C4-2B (cell line): Measurements from ENCODE around the gene IGFBP6.

Experiments used
- ZFX ChIP-seq: fragments of 450-650 bp; IDR thresholded peaks from 2 replicates; pipeline ENCODE4 v1.6.1; 2017
- TF ChIP-seq, protein P1 (sequence below): fragments of 450-650 bp; conservative IDR thresholded peaks from 2 replicates; pipeline ENCODE4 v1.5.1; 2017; ENCODE audit warnings: mild to moderate bottlenecking

DNA sequence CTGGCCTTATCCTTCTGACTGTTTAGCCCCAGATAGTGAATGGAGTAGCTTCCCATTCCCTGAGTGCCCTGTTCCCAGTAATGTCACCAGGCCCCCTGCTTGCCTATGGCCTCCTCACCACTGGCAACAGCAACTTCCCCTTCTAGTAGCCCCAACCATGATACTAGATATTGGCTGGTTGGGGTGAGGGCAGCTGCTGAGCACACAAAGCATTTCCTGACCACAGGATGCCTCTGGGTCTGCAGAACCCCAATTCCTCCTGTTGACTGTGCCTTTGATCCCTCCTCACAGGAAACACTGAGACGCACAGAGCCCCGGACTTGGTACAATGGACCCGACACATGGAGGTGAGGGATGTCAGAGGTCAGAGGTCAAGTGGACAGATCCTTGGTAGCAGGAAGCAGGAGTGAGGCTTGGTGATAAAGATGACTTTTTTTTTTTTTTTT is 6.4 kb downstream of the IGFBP6 start:
- TF ChIP-seq, protein P1, sequence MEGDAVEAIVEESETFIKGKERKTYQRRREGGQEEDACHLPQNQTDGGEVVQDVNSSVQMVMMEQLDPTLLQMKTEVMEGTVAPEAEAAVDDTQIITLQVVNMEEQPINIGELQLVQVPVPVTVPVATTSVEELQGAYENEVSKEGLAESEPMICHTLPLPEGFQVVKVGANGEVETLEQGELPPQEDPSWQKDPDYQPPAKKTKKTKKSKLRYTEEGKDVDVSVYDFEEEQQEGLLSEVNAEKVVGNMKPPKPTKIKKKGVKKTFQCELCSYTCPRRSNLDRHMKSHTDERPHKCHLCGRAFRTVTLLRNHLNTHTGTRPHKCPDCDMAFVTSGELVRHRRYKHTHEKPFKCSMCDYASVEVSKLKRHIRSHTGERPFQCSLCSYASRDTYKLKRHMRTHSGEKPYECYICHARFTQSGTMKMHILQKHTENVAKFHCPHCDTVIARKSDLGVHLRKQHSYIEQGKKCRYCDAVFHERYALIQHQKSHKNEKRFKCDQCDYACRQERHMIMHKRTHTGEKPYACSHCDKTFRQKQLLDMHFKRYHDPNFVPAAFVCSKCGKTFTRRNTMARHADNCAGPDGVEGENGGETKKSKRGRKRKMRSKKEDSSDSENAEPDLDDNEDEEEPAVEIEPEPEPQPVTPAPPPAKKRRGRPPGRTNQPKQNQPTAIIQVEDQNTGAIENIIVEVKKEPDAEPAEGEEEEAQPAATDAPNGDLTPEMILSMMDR = no peak
- no peak for TF ChIP-seq ZFX
